GM18858 (cell line): ENCODE results near the gene RYR2.
A peak's percentile ranks its signal among the peaks of the same experiment; 100 is the strongest.
"Not testable (repeated sequence)": the region's sequence is repeated elsewhere in the genome, so short reads cannot be mapped to it uniquely, and the experiment has no call there.

Experiments used
- ATAC-seq: cut with Tn5 transposase; IDR thresholded peaks from one replicate; pipeline ENCODE4 v1.9.1; 2021; ENCODE audit not compliant: unreplicated experiment

The RYR2 gene

GRCh38 chr1:237834048-237834447 lies 792.1 kb downstream of the RYR2 start:
- ATAC-seq: no peak

GRCh38 chr1:237834461-237834860 lies 792.5 kb downstream of the RYR2 start:
- ATAC-seq: no peak

GRCh38 chr1:237838320-237838719 lies 796.3 kb downstream of the RYR2 start:
- ATAC-seq: no peak

- ATAC-seq: no peak
Observed at GRCh38 chr1:237838904-237839534, 797.0 kb downstream of the RYR2 start.

- no peak for ATAC-seq
Observed at GRCh38 chr1:237841485-237841884, 799.5 kb downstream of the RYR2 start.

- not testable (repeated sequence) for ATAC-seq
Observed at GRCh38 chr1:237843516-237843915, 801.5 kb downstream of the RYR2 start.

- no peak for ATAC-seq
Observed at GRCh38 chr1:237851210-237851845, 809.3 kb downstream of the RYR2 start.

- no peak for ATAC-seq
Observed at GRCh38 chr1:237852342-237852741, 810.4 kb downstream of the RYR2 start.

GRCh38 chr1:237857455-237857854 lies 815.5 kb downstream of the RYR2 start:
- ATAC-seq: no peak

- no peak for ATAC-seq
Observed at GRCh38 chr1:237858992-237859391, 817.0 kb downstream of the RYR2 start.

- ATAC-seq: no peak
Observed at GRCh38 chr1:237861944-237862343, 820.0 kb downstream of the RYR2 start.

- no peak for ATAC-seq
Observed at GRCh38 chr1:237863234-237863633, 821.2 kb downstream of the RYR2 start.

GRCh38 chr1:237864338-237865244 lies 822.6 kb downstream of the RYR2 start:
- ATAC-seq: peak; percentile 70

- no peak for ATAC-seq
Observed at GRCh38 chr1:237867380-237867888, 825.5 kb downstream of the RYR2 start.

- no peak for ATAC-seq
Observed at GRCh38 chr1:237868817-237869600, 827.0 kb downstream of the RYR2 start.

GRCh38 chr1:237873487-237874211 lies 831.7 kb downstream of the RYR2 start:
- ATAC-seq: no peak

- no peak for ATAC-seq
Observed at GRCh38 chr1:237875291-237875690, 833.3 kb downstream of the RYR2 start.

- ATAC-seq: no peak
Observed at GRCh38 chr1:237877631-237878030, 835.6 kb downstream of the RYR2 start.

- ATAC-seq: no peak
Observed at GRCh38 chr1:237878406-237878805, 836.4 kb downstream of the RYR2 start.

GRCh38 chr1:237879195-237879594 lies 837.2 kb downstream of the RYR2 start:
- no peak for ATAC-seq
